DMS53 (cell line): ENCODE measurements around the gene THEMIS.
"Not testable (repeated sequence)": the region's sequence is repeated elsewhere in the genome, so short reads cannot be mapped to it uniquely, and the experiment has no call there.

Source experiments
- DNase-seq: peaks from one replicate; lab custom pipeline; 2025; lab: John Stamatoyannopoulos, UW

THEMIS gene

GRCh38 chr6:127914240-127914639 is 13.4 kb upstream of the THEMIS start:
- no peak for DNase-seq

- DNase-seq, result no peak
Observed at GRCh38 chr6:127912914-127913313, 12.1 kb upstream of the THEMIS start.

GRCh38 chr6:127907960-127908640 is 7.2 kb upstream of the THEMIS start:
- no peak for DNase-seq

- DNase-seq, result no peak
Observed at GRCh38 chr6:127904160-127904559, 3.3 kb upstream of the THEMIS start.

GRCh38 chr6:127902933-127903332 is 2.1 kb upstream of the THEMIS start:
- DNase-seq, result no peak

GRCh38 chr6:127897484-127897883 is 3.4 kb downstream of the THEMIS start:
- DNase-seq, result no peak

- no peak for DNase-seq
Observed at GRCh38 chr6:127894051-127894450, 6.8 kb downstream of the THEMIS start.

- DNase-seq, result no peak
Observed at GRCh38 chr6:127893541-127893940, 7.3 kb downstream of the THEMIS start.

- DNase-seq, result no peak
Observed at GRCh38 chr6:127891731-127892326, 9.0 kb downstream of the THEMIS start.

GRCh38 chr6:127886603-127887002 is 14.3 kb downstream of the THEMIS start:
- no peak for DNase-seq

- DNase-seq, result no peak
Observed at GRCh38 chr6:127884134-127884533, 16.7 kb downstream of the THEMIS start.

- DNase-seq, result not testable (repeated sequence)
Observed at GRCh38 chr6:127881949-127882348, 18.9 kb downstream of the THEMIS start.

GRCh38 chr6:127880429-127880828 is 20.4 kb downstream of the THEMIS start:
- peak; percentile 24 for DNase-seq

GRCh38 chr6:127879685-127880084 is 21.2 kb downstream of the THEMIS start:
- DNase-seq, result no peak

- DNase-seq, result no peak
Observed at GRCh38 chr6:127878115-127878514, 22.7 kb downstream of the THEMIS start.

- no peak for DNase-seq
Observed at GRCh38 chr6:127877231-127877630, 23.6 kb downstream of the THEMIS start.

- no peak for DNase-seq
Observed at GRCh38 chr6:127869772-127870404, 31.0 kb downstream of the THEMIS start.

- DNase-seq, result no peak
Observed at GRCh38 chr6:127869183-127869582, 31.7 kb downstream of the THEMIS start.

- peak; percentile 40 for DNase-seq
Observed at GRCh38 chr6:127868338-127868737, 32.5 kb downstream of the THEMIS start.

- no peak for DNase-seq
Observed at GRCh38 chr6:127866766-127867165, 34.1 kb downstream of the THEMIS start.

- peak; percentile 63 for DNase-seq
Observed at GRCh38 chr6:127865108-127865507, 35.8 kb downstream of the THEMIS start.

GRCh38 chr6:127864701-127865100 is 36.2 kb downstream of the THEMIS start:
- peak; percentile 88 for DNase-seq

GRCh38 chr6:127860723-127861122 is 40.1 kb downstream of the THEMIS start:
- DNase-seq, result no peak
